Iris pigment epithelial cell (primary cell): ENCODE data around the gene PRDM16.

Source experiments
- DNase-seq: peaks from one replicate; pipeline ENCODE4 v3.0.0-alpha.2; 2011; ENCODE audit warnings: low read depth

The PRDM16 gene

DNA sequence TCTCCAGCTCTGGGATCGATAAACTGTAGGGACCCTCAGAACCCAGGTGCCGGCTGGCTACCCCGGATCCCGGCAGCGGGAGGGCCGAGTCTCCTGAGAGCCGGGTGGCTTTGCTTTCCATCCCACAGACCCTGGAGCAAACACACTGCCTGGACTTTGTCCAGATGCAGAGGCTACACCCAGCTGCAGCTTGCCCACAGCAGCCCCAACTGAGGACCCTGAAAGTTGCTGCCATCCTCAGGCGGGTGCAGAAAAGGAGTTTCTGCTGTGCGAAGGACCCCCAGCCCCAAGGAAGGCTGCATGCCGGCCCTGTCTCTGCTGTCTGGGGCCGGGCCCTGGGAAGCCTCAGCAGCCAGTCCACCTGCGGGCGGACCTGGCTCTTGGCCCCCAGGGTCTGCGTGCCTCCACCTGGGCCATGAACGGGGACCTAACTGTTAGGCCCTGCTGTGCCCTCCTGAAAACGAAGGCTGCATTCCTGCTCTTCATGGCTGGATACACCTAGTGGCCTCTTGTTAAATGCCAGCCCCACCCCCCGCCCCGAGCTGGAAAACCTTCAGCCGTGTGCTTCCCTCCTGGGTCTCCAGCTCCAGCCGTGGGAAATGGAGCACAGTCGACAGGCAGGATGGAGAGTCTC, 287.9 kb downstream of the PRDM16 start:
- DNase-seq, result no peak

DNA sequence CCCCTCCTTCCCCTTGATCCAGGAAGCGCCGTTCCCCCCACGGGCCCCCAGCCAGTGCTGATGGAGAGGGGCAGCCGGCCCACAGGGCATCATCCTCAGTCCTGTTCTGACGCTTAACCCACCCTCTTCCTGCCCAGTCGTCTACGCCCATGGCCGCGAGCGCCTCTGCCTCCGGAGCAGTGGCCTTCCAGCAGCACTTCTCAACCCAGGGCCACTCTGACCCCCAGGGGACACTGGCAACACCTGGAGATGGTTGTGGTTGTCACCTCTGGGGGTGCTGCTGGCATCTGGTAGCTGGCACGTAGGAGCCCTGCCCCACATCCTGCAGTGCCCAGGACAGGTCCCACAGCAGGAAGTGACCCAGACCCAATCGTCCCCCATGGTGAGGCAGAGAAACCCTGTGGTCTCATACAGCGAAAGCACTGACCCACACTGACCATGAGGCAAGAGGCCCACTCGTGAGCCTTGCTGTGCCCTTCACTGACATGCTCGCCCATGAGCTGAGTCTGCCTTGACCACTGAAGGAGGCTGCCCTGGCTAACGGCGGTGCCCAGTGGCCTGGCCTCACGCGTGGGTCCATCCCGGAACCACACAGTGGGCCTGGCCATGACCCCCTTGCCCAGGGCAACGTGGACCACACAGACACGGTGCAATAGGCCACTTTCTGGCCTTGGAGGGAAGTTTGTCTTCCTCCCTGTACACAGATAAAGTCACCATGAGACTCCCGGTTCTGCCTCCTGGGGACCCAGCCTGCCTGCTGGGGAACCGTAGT, 288.7 kb downstream of the PRDM16 start:
- no peak for DNase-seq

DNA sequence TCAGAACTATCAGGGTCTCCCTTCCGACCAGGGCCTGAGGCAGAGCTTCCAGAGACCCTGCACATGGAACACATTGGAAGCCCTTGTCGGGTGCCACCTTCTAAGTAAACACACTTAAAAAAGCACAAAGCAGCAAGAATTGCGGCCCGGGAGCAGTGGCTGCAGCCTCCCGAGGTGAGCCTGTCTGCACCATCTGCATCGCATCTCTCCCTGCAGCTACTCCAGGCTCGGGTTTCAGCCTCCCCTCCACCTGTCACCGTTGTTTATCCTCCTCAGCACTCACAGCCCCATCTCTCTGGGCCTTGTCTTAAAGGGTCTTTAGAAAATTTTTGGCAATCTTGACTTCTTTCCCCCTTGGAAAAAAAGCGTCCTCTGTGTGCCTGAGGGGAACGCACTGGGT, 290.3 kb downstream of the PRDM16 start:
- no peak for DNase-seq

GRCh38 chr1:3359756-3360440, 290.9 kb downstream of the PRDM16 start:
- no peak for DNase-seq

- no peak for DNase-seq
These were observed 291.7 kb downstream of the PRDM16 start for GRCh38 chr1:3360646-3361257.

GRCh38 chr1:3363023-3363422, 294.0 kb downstream of the PRDM16 start:
- no peak for DNase-seq

DNA sequence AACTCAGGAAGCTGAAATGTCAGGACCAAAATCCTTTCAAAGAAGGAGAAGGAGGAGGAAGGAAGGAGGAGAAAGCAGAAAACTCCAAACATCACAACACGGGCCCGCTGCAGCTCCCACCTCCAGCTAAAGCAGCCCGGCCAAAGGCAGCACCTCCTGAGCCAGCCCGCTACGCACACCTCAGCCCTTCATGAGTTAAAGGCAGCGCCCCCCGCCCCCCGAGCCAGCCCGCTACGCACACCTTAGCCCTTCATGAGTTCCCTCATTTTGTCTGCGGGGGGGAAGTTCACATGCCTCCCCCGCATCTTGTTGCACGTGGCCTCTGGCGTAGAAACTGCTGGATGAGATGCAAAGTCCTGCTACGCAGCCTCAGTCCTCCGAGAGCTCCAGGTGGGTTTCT, 294.8 kb downstream of the PRDM16 start:
- DNase-seq, result no peak

GRCh38 chr1:3364551-3364950, 295.5 kb downstream of the PRDM16 start:
- no peak for DNase-seq

GRCh38 chr1:3364983-3365382, 296.0 kb downstream of the PRDM16 start:
- DNase-seq, result no peak

DNA sequence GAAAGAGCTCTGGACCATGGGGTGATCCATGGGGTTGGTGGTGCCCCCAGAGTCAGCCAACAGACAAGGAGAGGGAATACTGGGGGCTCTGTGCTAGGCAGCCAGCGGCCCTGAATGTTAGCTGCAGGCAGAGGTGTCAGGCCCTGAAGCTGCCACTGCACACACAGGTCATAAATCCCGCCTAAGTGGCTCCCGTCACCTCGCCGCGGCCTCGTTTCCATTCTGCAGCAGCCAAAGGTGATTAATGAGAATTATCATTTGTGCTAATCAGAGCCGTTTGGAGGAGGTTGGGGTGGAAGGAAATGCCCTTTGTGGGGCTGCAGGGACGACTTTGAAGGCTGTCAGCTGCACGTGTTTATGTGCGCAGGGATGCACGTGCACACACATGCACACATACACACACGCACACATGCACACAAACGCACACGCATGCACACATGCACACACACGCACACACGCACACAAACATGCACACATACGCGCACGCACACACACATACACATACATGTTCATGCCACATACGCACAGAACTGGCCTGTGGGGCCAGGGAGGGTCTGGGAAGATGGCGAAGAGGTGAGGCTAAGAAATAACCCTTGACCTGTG, 296.6 kb downstream of the PRDM16 start:
- no peak for DNase-seq

DNA sequence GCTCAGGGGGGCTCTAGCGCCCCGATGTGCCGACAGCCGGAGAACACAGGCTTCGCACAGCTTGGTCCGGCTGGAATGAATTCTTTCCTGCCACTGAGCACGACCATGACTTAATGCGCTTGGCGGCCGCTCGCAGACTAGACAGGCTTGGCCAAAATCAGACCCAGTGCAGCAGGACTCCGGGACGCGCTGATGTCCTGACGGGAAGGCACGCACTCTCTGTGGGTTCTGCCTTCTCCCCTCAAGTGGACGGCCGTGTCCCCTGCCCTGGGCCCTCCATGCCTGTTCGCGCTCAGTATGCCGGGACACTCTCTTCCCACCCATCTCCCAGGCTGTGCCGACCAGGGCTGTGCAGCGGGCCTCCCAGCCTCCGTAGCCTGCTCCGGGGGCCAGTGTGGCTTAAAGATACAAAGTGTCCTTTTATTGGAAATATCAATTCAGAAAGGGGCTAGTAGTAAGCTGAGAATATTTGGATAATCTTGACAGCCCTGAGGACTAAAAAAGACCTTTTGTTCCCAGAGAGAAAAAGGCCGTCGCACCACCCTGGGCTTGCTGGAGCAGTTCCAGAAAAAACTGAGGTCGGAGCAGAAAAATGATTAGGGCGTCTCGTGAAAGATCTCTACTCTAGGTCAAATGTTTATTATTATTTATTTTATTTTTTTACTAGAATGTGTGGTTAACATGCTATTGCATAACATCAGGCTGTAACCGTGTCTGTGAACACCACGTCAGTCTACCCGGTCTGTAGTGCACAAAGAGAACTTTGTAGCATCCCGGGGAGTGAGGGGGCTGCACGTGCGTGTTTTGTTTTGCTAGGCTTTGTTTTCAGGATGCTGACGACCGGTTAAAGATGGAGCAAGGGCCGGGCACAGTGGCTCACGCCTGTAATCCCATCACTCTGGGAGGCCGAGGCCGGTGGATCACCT, 297.4 kb downstream of the PRDM16 start:
- DNase-seq, result peak; percentile 63

- no peak for DNase-seq
These were observed 298.4 kb downstream of the PRDM16 start for GRCh38 chr1:3367376-3367775.

- DNase-seq, result no peak
These were observed 299.1 kb downstream of the PRDM16 start for GRCh38 chr1:3368059-3368458.

DNA sequence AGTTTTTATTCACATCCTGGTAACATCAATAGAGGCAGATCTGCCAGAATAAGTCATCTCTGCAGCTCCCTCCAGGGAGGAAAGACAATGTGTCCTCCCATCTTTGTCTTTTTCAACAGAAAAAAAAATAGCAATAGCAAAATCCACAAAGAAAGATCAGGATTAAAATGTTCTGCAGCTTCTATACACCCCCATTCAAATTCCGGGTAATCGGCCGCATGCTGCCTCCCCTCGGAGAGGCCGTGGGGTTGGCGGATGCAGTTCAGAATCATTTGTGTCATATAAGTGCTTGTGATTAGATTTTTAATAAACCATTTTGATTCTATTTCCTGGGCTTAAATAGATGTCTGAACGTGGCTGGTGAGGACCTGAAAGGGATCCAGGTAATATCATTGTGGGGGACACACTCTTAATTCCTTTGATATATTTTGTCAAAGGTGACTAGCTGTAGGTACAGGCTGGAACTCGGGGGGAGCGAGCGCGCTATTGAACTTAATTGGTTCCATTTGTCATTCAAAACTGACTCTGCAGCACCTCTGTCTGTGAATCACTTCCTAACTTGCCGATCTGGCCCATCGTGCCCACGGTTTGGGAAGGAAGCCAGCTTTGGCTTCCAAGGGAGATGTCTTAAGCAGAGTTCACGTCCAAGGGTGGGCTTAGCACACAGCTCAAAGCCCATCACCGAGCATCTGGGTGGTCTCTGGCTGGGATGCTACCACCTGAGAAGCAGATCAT, 299.9 kb downstream of the PRDM16 start:
- peak; percentile 4 for DNase-seq

- DNase-seq, result peak; percentile 91
These were observed 300.6 kb downstream of the PRDM16 start for GRCh38 chr1:3369446-3370076.

GRCh38 chr1:3370856-3371703, 302.1 kb downstream of the PRDM16 start:
- DNase-seq, result no peak

DNA sequence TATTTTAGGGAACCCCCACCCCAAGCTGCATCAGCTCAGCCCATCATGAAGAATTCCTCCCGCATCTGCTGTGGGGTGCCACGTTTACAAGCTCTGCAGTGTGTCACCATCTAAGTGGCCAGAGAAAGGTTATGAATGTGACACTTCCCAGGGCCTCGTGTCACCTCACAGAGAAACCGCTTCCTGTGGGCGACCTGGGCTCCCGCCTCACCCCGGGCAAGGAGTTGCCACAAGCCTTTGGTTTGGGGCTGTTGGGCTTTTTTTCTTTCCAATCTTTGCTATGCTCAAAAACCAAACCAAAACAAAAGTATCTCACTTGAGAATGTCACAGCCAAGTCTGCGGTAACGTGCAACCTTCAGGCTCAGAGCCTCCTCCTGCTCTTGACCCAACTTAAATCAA, 303.3 kb downstream of the PRDM16 start:
- DNase-seq, result no peak

DNA sequence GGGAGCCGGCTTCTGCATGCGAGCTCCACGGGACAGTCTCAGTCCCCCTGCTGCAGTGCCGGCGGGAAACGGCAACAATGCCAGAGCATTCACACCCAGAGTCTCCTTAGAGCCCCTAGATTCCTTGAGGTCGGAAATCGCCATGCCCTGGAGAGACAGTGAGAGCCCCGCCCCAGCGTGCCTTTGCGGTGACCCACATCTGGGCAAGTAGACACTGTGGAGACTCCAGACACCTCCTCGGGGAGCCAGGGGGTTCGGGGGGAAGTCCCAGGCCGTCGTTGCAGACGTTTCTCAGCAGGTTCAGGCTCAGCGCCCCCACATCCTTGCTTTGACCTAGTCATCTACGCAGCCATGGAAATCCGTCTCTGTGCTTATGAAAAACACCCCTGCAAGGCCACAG, 304.2 kb downstream of the PRDM16 start:
- no peak for DNase-seq
